Measurements from ENCODE around the gene PTRH1.
A peak's percentile ranks its signal among the peaks of the same experiment; 100 is the strongest.

The PTRH1 gene

GRCh38 chr9:127739614-127740330 lies 24.3 kb upstream of the PTRH1 start:
- no peak for DNase-seq

- no peak for DNase-seq
Measured at GRCh38 chr9:127738666-127739065, 23.2 kb upstream of the PTRH1 start.

GRCh38 chr9:127735530-127736185 lies 20.2 kb upstream of the PTRH1 start:
- no peak for DNase-seq

- DNase-seq, result peak; percentile 97
Measured at GRCh38 chr9:127734747-127735529, 19.5 kb upstream of the PTRH1 start, which contains the start of gene TOR2A. TOR2A (minus strand) TSS chr9:127735294; CDS start chr9:127735270, 24 bp downstream.

- DNase-seq, result no peak
Measured at GRCh38 chr9:127734247-127734746, 18.8 kb upstream of the PTRH1 start.

GRCh38 chr9:127733614-127734013 lies 18.2 kb upstream of the PTRH1 start:
- no peak for DNase-seq

- DNase-seq, result no peak
Measured at GRCh38 chr9:127732444-127732843, 17.0 kb upstream of the PTRH1 start.

GRCh38 chr9:127731938-127732337 lies 16.5 kb upstream of the PTRH1 start:
- no peak for DNase-seq

GRCh38 chr9:127730799-127731410 lies 15.4 kb upstream of the PTRH1 start:
- no peak for DNase-seq

- no peak for DNase-seq
Measured at GRCh38 chr9:127730262-127730661, 14.8 kb upstream of the PTRH1 start.

- no peak for DNase-seq
Measured at GRCh38 chr9:127729522-127730256, 14.2 kb upstream of the PTRH1 start.

GRCh38 chr9:127728808-127729207 lies 13.3 kb upstream of the PTRH1 start:
- no peak for DNase-seq

- DNase-seq, result no peak
Measured at GRCh38 chr9:127726871-127727270, 11.4 kb upstream of the PTRH1 start.

GRCh38 chr9:127724012-127724411 lies 8.5 kb upstream of the PTRH1 start:
- no peak for DNase-seq

- DNase-seq, result no peak
Measured at GRCh38 chr9:127723444-127723843, 8.0 kb upstream of the PTRH1 start.

- no peak for DNase-seq
Measured at GRCh38 chr9:127723013-127723412, 7.5 kb upstream of the PTRH1 start.

- no peak for DNase-seq
Measured at GRCh38 chr9:127722055-127722745, 6.7 kb upstream of the PTRH1 start.

- no peak for DNase-seq
Measured at GRCh38 chr9:127721391-127721821, 5.9 kb upstream of the PTRH1 start.

- no peak for DNase-seq
Measured at GRCh38 chr9:127720865-127721227, 5.4 kb upstream of the PTRH1 start.

GRCh38 chr9:127720031-127720864 lies 4.8 kb upstream of the PTRH1 start:
- no peak for DNase-seq

GRCh38 chr9:127717766-127718165 lies 2.3 kb upstream of the PTRH1 start:
- DNase-seq, result no peak
